Transverse colon (tissue), 4 donors: ENCODE measurements around the gene HLA-G.

ENCODE experiments used
- CTCF ChIP-seq, 5 experiments: fragments of 200-600 bp in 3 of 5; fragments of 450-650 bp in 2 of 5; sonication (generic) in 3 of 5; IDR thresholded peaks; 1 replicate in 2 of 5; 2 replicates in 3 of 5; pipeline ENCODE4 v1.5.1; 2016 to 2017; ENCODE audit warnings: antibody characterized with exemption in 5 of 5, inconsistent platforms in 3 of 5, mild to moderate bottlenecking in 2 of 5, moderate library complexity in 1 of 5
- EP300 ChIP-seq: sonication (generic); formaldehyde crosslinking; IDR thresholded peaks from one replicate; pipeline ENCODE4 v1.6.1; 2017; ENCODE audit warnings: antibody characterized with exemption, low read depth
- POLR2A ChIP-seq: fragments of 450-650 bp; IDR thresholded peaks from one replicate; pipeline ENCODE4 v1.6.1; 2016; ENCODE audit warnings: antibody characterized with exemption, mild to moderate bottlenecking, moderate library complexity
- POLR2AphosphoS5 ChIP-seq, 3 donors: sonication (generic); formaldehyde crosslinking; IDR thresholded peaks; one replicate each; pipeline ENCODE4 v1.6.1; 2016; ENCODE audit warnings: antibody characterized with exemption in 3 of 3

GRCh38 chr6:29810371-29810770 lies 17.3 kb upstream of the HLA-G start:
- TF ChIP-seq CTCF (IDR thresholded peaks at IDR 0.05) = no peak
- no peak for TF ChIP-seq POLR2A
- no peak for TF ChIP-seq EP300
- no peak for TF ChIP-seq POLR2AphosphoS5 (IDR thresholded peaks at IDR 0.05)
